ENCODE results near the gene WNT3.
"Not testable (repeated sequence)": the region's sequence is repeated elsewhere in the genome, so short reads cannot be mapped to it uniquely, and the experiment has no call there.

WNT3 gene

DNA sequence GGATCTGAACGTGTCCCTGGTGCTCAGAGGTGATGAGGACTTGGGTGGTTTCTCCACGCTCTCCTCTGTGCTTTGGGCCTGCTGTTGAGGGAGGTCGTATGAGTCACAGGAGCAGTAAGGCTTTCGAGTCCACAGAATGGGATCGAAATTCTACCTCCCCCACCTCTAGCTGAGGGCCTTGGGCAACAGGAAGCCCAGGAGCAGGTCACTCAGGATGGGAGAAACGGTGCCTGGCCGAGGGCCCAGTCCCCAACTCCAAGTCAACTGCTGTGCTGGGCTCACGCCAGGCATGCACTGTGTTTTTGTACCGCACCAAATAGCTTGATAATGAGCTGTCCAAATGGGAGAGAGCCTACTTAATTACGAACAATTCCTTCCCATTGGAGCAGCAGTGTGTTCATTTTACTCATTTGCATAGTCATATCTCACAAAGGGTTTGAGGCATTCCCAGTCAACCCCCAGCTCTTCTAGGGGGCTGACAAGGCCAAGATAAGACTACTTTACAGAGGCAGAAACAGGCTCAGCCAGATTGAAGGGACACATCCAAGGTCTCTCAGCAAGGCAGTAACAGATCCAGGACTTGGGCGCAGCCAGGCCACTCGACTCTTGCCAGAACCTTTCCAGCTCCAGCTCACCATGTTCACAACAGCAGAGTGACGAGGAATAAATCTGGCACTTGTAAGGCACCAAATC is 53.6 kb downstream of the WNT3 start:
- DNase-seq (ENCODE audit: low spot score) = no peak

DNA sequence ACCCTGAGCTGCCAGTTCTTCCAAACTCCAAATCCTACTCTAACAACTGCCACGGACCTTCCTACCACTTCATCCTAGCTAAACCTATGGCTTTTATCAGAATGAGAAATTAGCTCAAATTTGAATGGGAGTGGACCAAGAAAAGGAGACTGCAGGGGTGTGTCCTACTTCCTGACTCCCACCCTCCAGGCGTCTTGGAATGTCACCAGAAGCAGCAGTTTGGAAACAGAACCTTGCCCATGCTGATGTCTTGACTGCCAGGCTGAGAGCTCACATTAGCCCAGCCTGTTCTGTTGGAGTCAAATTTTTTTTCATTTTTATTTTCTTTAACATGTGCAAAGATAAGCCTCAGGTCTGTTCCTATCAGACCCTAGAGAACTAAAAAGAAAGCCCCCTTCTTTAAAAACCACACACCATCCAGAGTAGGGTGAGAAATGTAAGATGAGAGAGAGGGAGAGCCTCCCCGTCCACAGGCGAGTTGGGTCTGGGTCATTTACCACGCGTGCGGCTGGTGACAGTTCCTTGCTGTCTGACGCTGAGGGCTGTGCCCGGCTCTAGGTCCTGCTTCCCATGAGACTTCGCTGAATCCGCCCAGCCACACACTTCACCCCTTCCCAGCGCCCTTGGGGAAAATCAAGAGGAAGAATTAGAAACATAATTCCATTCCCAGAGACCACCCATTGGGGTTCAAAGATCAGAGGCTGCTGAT is 54.3 kb downstream of the WNT3 start:
- no peak for DNase-seq (ENCODE audit: low spot score)

DNA sequence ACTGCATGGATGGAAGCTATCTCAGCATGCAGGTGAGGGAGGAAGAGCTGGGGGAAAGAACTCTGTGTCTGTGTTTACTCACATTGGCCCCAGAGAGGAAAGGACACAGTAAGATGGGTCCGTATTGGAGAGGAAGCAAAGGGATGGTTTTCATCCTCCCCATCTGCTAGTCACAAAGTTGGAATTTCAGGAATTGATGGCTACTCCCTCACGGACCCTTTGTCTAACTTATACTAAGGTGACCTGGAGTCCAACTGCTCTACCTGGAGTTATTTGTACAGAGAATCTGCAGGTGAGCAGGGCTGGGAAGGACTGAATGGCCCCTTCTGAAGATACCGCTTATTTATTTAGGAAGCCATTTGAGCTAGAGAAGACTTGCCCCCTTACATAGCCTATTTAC is 55.1 kb downstream of the WNT3 start:
- DNase-seq (ENCODE audit: low spot score) = no peak

GRCh38 chr17:46759141-46759540 is 59.4 kb downstream of the WNT3 start:
- DNase-seq (ENCODE audit: low spot score) = no peak

DNA sequence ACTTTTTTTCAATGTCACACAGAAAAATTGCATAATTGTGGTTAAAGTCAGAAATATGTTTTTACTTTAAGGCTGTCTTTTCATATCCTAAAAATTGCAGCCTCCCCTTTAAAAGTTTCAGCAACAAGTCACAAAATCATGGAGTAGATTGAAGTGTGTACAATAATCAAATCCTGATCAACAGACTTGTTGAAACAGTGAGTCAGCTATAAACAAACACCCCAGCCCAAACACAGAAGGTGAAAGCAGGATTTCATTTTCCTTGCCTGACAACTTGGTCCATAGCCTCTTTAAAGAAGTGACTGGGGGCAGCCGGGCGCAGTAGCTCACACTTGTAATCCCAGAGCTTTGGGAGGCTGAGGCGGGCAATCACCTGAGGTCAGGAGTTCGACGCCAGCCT is 59.9 kb downstream of the WNT3 start:
- DNase-seq (ENCODE audit: low spot score) = no peak

DNA sequence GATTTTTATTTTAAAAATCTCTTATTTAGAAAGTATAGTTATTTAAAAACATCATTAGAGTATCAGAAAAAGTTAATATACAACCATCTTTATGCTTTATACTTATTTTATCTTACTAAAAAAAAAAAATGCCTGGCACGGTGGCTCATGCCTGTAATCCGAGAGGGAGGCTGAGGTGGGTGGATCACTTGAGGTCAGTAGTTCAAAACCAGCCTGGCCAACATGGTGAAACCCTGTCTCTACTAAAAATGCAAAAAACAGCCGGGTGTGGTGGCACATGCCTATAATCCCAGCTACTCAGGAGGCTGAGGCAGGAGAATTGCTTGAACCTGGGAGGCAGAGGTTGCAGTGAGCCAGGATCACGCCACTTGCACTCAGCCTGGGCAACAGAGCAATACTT is 60.9 kb downstream of the WNT3 start:
- not testable (repeated sequence) for DNase-seq (ENCODE audit: low spot score)

GRCh38 chr17:46756861-46757260 is 61.6 kb downstream of the WNT3 start:
- no peak for DNase-seq (ENCODE audit: low spot score)

DNA sequence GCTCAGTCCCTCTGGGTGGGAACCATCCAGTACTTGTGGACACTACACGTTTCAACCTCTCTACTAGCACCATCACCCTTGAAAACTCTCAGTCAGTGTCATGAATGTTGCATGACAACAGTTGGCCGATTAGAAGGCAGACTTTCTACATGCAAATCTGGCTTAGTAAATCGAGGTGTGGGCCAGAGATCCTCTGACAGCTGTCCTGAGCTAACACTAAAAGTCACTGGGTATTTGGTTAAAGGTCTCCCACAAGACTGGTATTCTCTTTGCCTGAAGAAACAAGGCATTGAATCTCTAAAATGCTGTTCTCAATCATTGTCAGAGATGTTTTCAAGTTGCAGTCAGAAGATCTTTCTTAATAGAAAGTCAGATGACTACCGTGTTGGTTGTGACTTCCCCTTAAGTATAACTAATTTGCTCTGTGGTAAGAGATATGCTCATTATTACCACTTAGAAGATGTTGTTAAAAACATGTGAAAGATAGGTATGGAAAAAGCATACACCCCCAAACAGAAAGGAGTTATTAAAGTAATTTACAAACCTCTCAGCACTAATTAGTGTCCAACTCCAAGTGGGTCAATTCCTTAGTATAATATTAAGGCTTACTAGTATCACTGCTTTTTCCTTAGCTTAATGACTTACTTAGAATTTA is 62.3 kb downstream of the WNT3 start:
- DNase-seq (ENCODE audit: low spot score) = no peak

- DNase-seq (ENCODE audit: low spot score) = no peak
Observed at GRCh38 chr17:46753776-46754175, 64.7 kb downstream of the WNT3 start.

DNA sequence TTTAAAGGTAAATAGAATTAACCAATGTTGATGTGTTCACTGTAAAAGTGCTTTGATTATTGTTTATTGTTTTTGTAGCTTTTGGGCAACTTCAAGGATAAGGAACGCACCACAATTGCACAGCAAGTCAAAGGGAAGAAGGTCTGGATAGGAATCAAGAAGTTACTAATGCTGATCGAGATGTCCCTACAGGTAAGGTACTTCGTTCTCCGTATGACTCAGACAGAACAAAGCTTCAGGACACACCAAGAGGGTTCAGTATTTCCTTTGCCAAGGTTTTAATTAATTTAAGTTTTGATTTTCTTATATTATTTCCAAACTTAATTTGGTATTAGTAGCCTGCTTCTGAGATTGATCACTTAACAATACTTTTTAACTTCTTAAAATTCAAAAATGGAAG is 67.1 kb downstream of the WNT3 start:
- no peak for DNase-seq (ENCODE audit: low spot score)

GRCh38 chr17:46745376-46745775 is 73.1 kb downstream of the WNT3 start:
- no peak for DNase-seq (ENCODE audit: low spot score)

GRCh38 chr17:46744441-46744840 is 74.1 kb downstream of the WNT3 start:
- no peak for DNase-seq (ENCODE audit: low spot score)

GRCh38 chr17:46742565-46743270 is 75.8 kb downstream of the WNT3 start:
- no peak for DNase-seq (ENCODE audit: low spot score)

DNA sequence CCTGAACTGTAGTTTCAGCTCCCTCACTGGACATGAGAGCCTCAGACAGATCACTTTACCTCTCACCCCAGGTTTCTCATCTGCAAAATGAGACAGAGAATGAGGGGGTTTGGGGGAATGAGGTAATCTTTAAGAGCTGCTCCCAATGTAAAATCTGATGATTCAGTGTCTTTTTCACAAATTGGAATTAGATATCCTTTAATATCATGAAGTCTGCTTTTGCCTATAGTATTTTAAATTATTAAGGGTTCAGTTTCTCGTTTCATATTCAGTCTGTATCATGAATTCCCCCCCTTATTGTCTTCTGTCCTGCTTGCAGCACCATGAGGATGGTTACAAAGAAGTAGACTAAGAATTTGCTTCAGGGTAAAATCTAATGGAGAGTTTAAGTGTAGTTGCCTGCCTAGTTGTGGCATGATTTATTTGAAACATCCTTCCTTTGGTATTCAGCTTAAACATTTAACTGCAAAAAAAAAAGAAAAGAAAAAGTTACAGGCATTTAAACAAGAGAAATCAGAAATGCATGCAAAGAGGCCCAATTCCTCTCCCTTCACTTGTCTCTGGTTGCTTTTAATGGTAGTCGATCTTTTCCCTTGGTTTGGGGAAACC is 77.3 kb downstream of the WNT3 start:
- no peak for DNase-seq (ENCODE audit: low spot score)

GRCh38 chr17:46739982-46740381 is 78.5 kb downstream of the WNT3 start:
- DNase-seq (ENCODE audit: low spot score) = no peak

DNA sequence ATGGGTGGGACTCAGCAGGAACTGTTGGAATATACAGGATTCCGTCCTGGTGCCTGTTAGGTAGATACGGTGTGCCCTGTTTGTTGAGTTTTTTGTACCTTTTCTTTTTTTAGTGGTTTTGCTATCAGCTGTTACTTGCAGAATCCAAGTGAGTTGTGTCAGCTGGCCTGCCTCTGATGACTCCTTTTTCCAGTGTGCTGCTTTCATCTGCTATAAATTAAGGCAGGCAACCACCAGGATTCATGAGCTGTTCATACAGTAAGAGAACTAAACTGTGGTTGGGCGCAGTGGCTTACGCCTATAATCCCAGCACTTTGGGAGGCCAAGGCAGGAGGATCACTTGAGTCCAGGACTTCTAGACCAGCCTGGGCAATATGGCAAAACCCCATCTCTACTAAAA is 79.9 kb downstream of the WNT3 start:
- no peak for DNase-seq (ENCODE audit: low spot score)

- DNase-seq (ENCODE audit: low spot score) = no peak
Observed at GRCh38 chr17:46737326-46737725, 81.2 kb downstream of the WNT3 start.

- DNase-seq (ENCODE audit: low spot score) = no peak
Observed at GRCh38 chr17:46736100-46736499, 82.4 kb downstream of the WNT3 start.

DNA sequence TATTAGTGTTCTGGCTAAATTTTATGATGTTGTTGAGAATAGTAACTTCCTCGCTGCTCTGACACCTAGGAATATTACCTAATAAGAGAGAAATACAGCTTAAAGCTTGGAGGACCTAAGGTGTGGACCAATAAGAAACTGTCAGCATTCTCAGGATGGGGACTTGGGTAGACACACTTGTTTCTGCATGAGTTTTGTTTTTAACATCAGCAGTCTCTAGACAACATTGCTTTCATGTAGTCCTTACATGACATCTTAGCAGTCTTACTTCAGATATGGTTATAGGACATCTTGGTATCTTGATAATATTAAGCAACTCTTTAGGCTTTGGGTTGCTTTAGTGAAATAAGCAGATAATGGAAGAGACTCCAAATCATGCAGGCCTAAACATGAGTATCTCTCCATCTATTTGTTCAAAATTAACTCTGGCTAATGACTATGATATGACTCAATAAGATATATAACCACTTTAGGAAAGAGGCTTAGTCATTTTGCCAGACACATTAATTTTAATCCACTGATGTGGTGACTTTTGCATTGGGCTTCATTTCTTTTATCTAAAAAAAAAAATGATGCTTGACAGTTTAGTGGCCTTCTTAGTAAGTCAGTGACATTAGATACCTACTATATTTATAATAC is 84.5 kb downstream of the WNT3 start:
- no peak for DNase-seq (ENCODE audit: low spot score)

DNA sequence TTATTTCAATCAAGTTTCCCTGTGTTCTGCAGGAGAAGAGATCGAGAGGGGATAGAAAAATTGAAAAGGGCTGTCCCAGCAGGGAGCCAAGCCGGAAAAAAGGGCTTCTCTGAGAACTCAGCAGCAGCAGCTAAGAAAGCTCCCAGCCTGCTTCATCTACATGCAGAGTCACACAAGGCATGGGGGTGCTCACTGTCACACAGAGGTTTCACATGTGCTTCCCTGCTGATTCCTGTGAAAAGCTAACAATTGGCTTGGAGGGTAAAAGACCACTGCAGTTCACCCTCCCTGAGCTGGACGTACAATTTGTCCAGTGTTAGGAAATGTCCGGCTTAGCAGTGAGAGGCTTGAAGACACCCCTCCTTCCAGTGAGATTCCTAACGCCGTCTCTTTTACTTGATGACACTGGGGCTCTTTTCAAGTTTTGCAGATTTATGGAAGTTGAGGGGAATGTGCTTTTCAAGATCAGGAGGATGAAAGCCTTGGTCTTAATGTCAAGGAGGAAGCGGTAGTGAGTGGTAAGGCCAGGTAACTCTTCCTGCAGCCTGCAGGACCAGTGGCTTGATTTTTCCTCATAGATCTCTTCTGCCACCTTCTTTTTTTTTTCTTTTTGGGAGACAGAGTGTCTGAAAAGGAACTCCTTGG is 85.6 kb downstream of the WNT3 start:
- DNase-seq (ENCODE audit: low spot score) = no peak

DNA sequence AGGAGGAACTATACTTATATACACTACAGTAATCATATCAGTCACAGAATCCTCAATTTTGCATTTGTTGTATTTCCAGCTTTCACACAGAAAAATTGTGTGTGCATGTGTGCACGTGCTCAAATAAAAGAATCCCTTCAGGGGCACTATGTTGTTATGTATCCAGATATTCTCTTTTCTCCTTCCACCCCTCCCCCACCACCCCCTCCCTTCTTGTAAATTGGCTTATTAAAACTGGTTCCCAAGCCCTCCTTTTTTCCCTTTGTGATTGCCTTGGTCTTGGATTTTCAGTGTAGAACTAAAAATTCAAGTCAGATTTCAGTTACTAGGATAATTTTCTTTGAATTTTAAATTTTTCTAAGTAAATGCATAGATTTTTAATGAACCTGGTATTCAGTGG is 86.3 kb downstream of the WNT3 start:
- DNase-seq (ENCODE audit: low spot score) = no peak
